K562 (cell line): ENCODE data around the gene NPHS2. TPM values are rescaled to one million over a fixed set of nuclear protein-coding genes. Genes with fewer than 3 reads are reported as not detected.

Experiments
- CEBPG ChIP-seq, 3 experiments: fragments of 200-800 bp in 1 of 3; sonication (Bioruptor generic) in 1 of 3; sonication (generic) in 1 of 3; formaldehyde crosslinking in 1 of 3; IDR thresholded peaks in 2 of 3; conservative IDR thresholded peaks in 1 of 3; 2 replicates each; pipeline versions ENCODE4 v1.6.1 to v1.8.0; 2016 to 2022; ENCODE audit warnings: missing compliant biosample characterization in 2 of 3, missing genetic modification characterization in 2 of 3, mild to moderate bottlenecking in 1 of 3, missing genetic modification reagents in 1 of 3
- JUND ChIP-seq, 2 experiments: IDR thresholded peaks; 2 replicates in 1 of 2; 3 replicates in 1 of 2; pipeline ENCODE4 v1.6.1; 2011; ENCODE audit warnings: borderline replicate concordance in 2 of 2, low read depth in 2 of 2, low read length in 2 of 2, improper control_type of control experiment in 1 of 2, missing biosample characterization in 1 of 2, missing genetic modification characterization in 1 of 2, missing genetic modification reagents in 1 of 2
- NCOA1 ChIP-seq: fragments of 450-650 bp; IDR thresholded peaks from 2 replicates; pipeline ENCODE4 v1.6.1; 2016; ENCODE audit warnings: low read depth
- SPI1 ChIP-seq: IDR thresholded peaks from 2 replicates; pipeline ENCODE4 v1.6.1; 2011; ENCODE audit warnings: low read depth, low read length, control low read depth, borderline replicate concordance
- TEAD4 ChIP-seq, 2 experiments: sonication (generic) in 1 of 2; formaldehyde crosslinking in 1 of 2; IDR thresholded peaks; 2 replicates each; pipeline versions ENCODE4 v1.6.1 to v1.8.0; 2012 to 2022; ENCODE audit warnings: borderline replicate concordance in 1 of 2, inconsistent platforms in 1 of 2, low read length in 1 of 2, mild to moderate bottlenecking in 1 of 2, missing genetic modification reagents in 1 of 2
- ZBTB33 ChIP-seq: sonication (generic); formaldehyde crosslinking; IDR thresholded peaks from 2 replicates; pipeline ENCODE4 v1.8.1; 2023; ENCODE audit warnings: mild to moderate bottlenecking, missing genetic modification reagents
- ZC3H8 ChIP-seq: fragments of 450-650 bp; IDR thresholded peaks from 2 replicates; pipeline ENCODE4 v1.6.1; 2017
- ZNF277 ChIP-seq: fragments of 250-450 bp; sonication (Bioruptor Pico); IDR thresholded peaks from 2 replicates; pipeline ENCODE4 v1.8.0; 2022; ENCODE audit warnings: inconsistent platforms, mild to moderate bottlenecking, moderate library complexity, borderline replicate concordance
- ZNF512 ChIP-seq: IDR thresholded peaks from 2 replicates; pipeline ENCODE4 v1.6.1; 2016; ENCODE audit warnings: missing genetic modification characterization, missing compliant biosample characterization
- ZNF79 ChIP-seq: fragments of 250-450 bp; sonication (Bioruptor Pico); IDR thresholded peaks from 2 replicates; pipeline ENCODE4 v1.4.0; 2020; ENCODE audit warnings: low read depth, mild to moderate bottlenecking, moderate library complexity
- ZZZ3 ChIP-seq: fragments of 450-650 bp; IDR thresholded peaks from 2 replicates; pipeline ENCODE4 v1.6.1; 2016; ENCODE audit warnings: antibody characterized with exemption, mild to moderate bottlenecking, moderate library complexity
- polyA plus RNA-seq, 8 experiments: library from polyadenylated mRNA; depleted of rRNA in 4 of 8; stranded (reverse) in 5 of 8; unstranded in 3 of 8; fragments of >200 nt; fragmentation: Nextera tagmentation in 2 of 8; fragmentation: Illumina TruSeq in 1 of 8; extraction: Ambion mirVana in 2 of 8; extraction: Trizol in 1 of 8; gene quantifications; 2 replicates each; pipeline versions ENCODE4 v1.2.1 to v1.2.3, GENCODE V29; 2011 to 2014; ENCODE audit warnings: inconsistent platforms in 1 of 8, missing spikeins in 1 of 8
- total RNA-seq, 7 experiments: library from RNA; depleted of rRNA in 6 of 7; stranded (reverse); fragments of >200 nt in 6 of 7; fragmentation: Illumina TruSeq in 2 of 7; extraction: Trizol in 2 of 7; gene quantifications; 2 replicates each; pipeline versions ENCODE4 v1.2.1 to v1.2.3, GENCODE V29; 2011 to 2021; ENCODE audit warnings: low replicate concordance in 1 of 7
- TF ChIP-seq, protein P1 (sequence below): fragments of 450-650 bp; formaldehyde crosslinking; IDR thresholded peaks from 2 replicates; pipeline ENCODE4 v1.4.0; 2020; ENCODE audit warnings: mild to moderate bottlenecking, moderate library complexity
- TF ChIP-seq, protein P2 (sequence below), 2 experiments: fragments of 450-650 bp; IDR thresholded peaks; 2 replicates each; pipeline ENCODE4 v1.6.1; 2016

NPHS2 gene
- total and polyA plus RNA-seq, 9 of the 15 experiments (the other 6 are each of a cell fraction or from before 2014, with no cell fraction given) = not detected

DNA sequence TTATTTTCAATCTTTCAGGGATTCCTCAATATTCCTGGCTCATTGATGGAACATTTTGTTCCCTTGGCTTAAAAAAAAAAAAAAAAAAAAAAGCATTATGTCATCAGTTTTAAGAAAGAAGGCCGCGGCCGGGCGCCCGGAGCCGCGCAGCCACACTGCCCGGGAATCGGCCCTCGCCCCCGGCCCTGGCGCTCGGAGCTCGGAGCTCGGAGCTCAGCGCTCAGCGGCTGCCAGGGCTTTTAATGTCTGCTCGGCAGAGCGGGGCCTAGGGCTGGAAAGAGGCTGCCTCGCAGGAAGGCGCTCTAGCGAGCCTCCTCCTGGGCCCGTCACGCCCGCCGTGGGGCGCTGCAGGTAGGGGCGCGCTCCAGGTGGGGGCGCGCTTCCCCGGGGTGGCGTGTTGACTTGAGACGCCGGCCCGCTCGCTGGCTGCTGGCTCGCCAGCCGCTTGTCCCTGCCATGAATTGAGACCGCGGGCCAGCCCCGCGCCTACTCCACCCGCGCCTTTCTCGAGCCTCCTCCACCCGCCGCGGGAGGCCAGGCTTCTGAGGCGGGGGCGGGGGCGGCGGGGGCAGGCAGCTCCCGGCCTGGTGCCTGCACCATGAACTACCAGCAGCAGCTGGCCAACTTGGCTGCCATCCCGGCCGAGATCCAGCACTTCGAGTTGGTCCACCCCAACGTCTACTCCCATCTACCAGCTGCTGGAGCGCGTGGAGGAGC, 10.5 kb upstream of the NPHS2 start (continued):
- TF ChIP-seq ZBTB33 (CRISPR knock-in tag) (0 out of 2 replicates have a peak, but pooled peaks have one; percentile 52), NCOA1 (no peak), ZC3H8 (no peak), ZNF277 (CRISPR knock-in tag) (no peak), JUND (IDR thresholded peaks at IDR 0.05; ENCODE audit: borderline replicate concordance, low read depth, low read length) (no peak), JUND (tag; IDR thresholded peaks at IDR 0.05; ENCODE audit: borderline replicate concordance, low read depth, low read length) (no peak; the same call in 2 of the 3 replicates), CEBPG (CRISPR knock-in tag; IDR thresholded peaks at IDR 0.05) (no peak), CEBPG (tag; conservative IDR thresholded peaks at IDR 0.05 in 1 of 2, IDR thresholded peaks at IDR 0.05 in 1 of 2) (no peak), ZZZ3 (no peak), TEAD4 (IDR thresholded peaks at IDR 0.05; ENCODE audit: low read length) (no peak), TEAD4 (CRISPR knock-in tag; IDR thresholded peaks at IDR 0.05; ENCODE audit: borderline replicate concordance) (no peak), ZNF79 (CRISPR knock-in tag) (no peak), SPI1 (no peak), ZNF512 (tag) (0 out of 2 replicates have a peak, but pooled peaks have one; percentile 11)
- TF ChIP-seq, protein P1, sequence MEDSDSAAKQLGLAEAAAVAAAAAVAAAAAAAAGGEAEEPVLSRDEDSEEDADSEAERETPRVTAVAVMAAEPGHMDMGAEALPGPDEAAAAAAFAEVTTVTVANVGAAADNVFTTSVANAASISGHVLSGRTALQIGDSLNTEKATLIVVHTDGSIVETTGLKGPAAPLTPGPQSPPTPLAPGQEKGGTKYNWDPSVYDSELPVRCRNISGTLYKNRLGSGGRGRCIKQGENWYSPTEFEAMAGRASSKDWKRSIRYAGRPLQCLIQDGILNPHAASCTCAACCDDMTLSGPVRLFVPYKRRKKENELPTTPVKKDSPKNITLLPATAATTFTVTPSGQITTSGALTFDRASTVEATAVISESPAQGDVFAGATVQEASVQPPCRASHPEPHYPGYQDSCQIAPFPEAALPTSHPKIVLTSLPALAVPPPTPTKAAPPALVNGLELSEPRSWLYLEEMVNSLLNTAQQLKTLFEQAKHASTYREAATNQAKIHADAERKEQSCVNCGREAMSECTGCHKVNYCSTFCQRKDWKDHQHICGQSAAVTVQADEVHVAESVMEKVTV (CRISPR knock-in tag) = no peak
- TF ChIP-seq, protein P2, sequence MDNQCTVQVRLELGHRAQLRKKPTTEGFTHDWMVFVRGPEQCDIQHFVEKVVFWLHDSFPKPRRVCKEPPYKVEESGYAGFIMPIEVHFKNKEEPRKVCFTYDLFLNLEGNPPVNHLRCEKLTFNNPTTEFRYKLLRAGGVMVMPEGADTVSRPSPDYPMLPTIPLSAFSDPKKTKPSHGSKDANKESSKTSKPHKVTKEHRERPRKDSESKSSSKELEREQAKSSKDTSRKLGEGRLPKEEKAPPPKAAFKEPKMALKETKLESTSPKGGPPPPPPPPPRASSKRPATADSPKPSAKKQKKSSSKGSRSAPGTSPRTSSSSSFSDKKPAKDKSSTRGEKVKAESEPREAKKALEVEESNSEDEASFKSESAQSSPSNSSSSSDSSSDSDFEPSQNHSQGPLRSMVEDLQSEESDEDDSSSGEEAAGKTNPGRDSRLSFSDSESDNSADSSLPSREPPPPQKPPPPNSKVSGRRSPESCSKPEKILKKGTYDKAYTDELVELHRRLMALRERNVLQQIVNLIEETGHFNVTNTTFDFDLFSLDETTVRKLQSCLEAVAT (IDR thresholded peaks at IDR 0.05) = no peak
